OCI-LY7 (cell line): Measurements from ENCODE around the gene DOCK9. TPM values are rescaled to one million over a fixed set of nuclear protein-coding genes. Genes with fewer than 3 reads are reported as not detected.

ENCODE experiments used
- BruUV-seq: library from RNA; stranded (reverse); fragments of 400-500 nt; replicated peaks from 2 replicates; lab custom pipeline; 2021; lab: Mats Ljungman, UMichigan
- CTCF ChIA-PET: fragments of 300-600 bp; sonication (Branson Sonifier 250); formaldehyde crosslinking; loops from one replicate; lab custom pipeline; 2022; ENCODE audit warnings: antibody characterized with exemption; ENCODE audit not compliant: unreplicated experiment; lab: Charles Lee
- POLR2A ChIA-PET: fragments of 300-600 bp; sonication (Branson Sonifier 250); formaldehyde crosslinking; loops from one replicate; lab custom pipeline; 2022; ENCODE audit warnings: antibody characterized with exemption; lab: Charles Lee
- DNase-seq: peaks from one replicate; pipeline ENCODE4 v3.0.0-alpha.2; 2015; ENCODE audit warnings: low spot score
- H2AFZ ChIP-seq: fragments of 200-600 bp; sonication (generic), shearing (Covaris generic); 2 replicates; pipeline ENCODE4 v1.6.1; 2014; ENCODE audit warnings: mild to moderate bottlenecking, antibody characterized with exemption, low read length, moderate library complexity
- H3K27ac ChIP-seq: fragments of 200-600 bp; sonication (generic); 2 replicates; pipeline ENCODE4 v1.5.1; 2014; ENCODE audit warnings: mixed run types, low read depth, mild to moderate bottlenecking, moderate library complexity, low read length, inconsistent platforms; ENCODE audit not compliant: poor library complexity, severe bottlenecking
- H3K36me3 ChIP-seq: fragments of 200-600 bp; sonication (generic); 2 replicates; pipeline ENCODE4 v1.6.1; 2014; ENCODE audit warnings: mild to moderate bottlenecking, antibody characterized with exemption, low read length, moderate library complexity, mixed read lengths; ENCODE audit not compliant: insufficient read depth
- H3K4me1 ChIP-seq: fragments of 200-600 bp; sonication (generic); 2 replicates; pipeline ENCODE4 v1.5.1; 2014; ENCODE audit warnings: mild to moderate bottlenecking, low read length; ENCODE audit not compliant: insufficient read depth, poor library complexity, severe bottlenecking
- H3K4me2 ChIP-seq: fragments of 200-600 bp; sonication (generic); 2 replicates; pipeline ENCODE4 v1.6.1; 2014; ENCODE audit warnings: mild to moderate bottlenecking, low read length
- H3K4me3 ChIP-seq: fragments of 200-600 bp; sonication (generic); 2 replicates; pipeline ENCODE4 v1.5.1; 2014; ENCODE audit warnings: mild to moderate bottlenecking, low read depth, low read length; ENCODE audit not compliant: poor library complexity, severe bottlenecking
- H3K79me2 ChIP-seq: fragments of 200-600 bp; sonication (generic); 2 replicates; pipeline ENCODE4 v1.6.1; 2016; ENCODE audit warnings: low read depth, mild to moderate bottlenecking, low read length, moderate library complexity, mixed read lengths; ENCODE audit not compliant: insufficient read depth
- H3K9me2 ChIP-seq: fragments of 200-600 bp; sonication (generic); 2 replicates; pipeline ENCODE4 v1.6.1; 2016; ENCODE audit warnings: mild to moderate bottlenecking, low read length, mixed read lengths; ENCODE audit not compliant: insufficient read depth
- H3K9me3 ChIP-seq: fragments of 200-600 bp; sonication (generic); 2 replicates; pipeline ENCODE4 v1.6.1; 2014; ENCODE audit warnings: mild to moderate bottlenecking, mixed run types, low read length, mixed read lengths
- H4K20me1 ChIP-seq: fragments of 200-600 bp; sonication (generic); 2 replicates; pipeline ENCODE4 v1.6.1; 2014; ENCODE audit warnings: mild to moderate bottlenecking, antibody characterized with exemption, low read length, moderate library complexity, mixed read lengths; ENCODE audit not compliant: insufficient read depth
- EZH2phosphoT487 ChIP-seq: fragments of 200-600 bp; sonication (generic); IDR thresholded peaks from 2 replicates; pipeline ENCODE4 v1.6.1; 2018; ENCODE audit warnings: low read depth, borderline replicate concordance, mild to moderate bottlenecking, mixed run types, antibody characterized with exemption, low read length, moderate library complexity, mixed read lengths
- intact Hi-C: fragments of 100-400 bp; cut with micrococcal nuclease; formaldehyde crosslinking; loops from one replicate; pipeline ENCODE4 v1.10.0; 2022; ENCODE audit not compliant: unreplicated experiment
- total RNA-seq, 2 experiments: library from RNA; depleted of rRNA in 1 of 2; stranded (reverse); fragments of >200 nt in 1 of 2; shearing (Covaris generic) in 1 of 2; gene quantifications; 2 replicates each; pipeline ENCODE4 v1.2.3, GENCODE V29; 2014 to 2022
- TF ChIP-seq, protein P1 (sequence below): fragments of 200-600 bp; sonication (generic); conservative IDR thresholded peaks from 2 replicates; pipeline ENCODE4 v1.5.1; 2014; ENCODE audit warnings: mild to moderate bottlenecking, antibody characterized with exemption, low read length, moderate library complexity, mixed read lengths

The DOCK9 gene
- total RNA-seq, 2 experiments from 2014 or later = 24.0 to 28.0 TPM

DNA sequence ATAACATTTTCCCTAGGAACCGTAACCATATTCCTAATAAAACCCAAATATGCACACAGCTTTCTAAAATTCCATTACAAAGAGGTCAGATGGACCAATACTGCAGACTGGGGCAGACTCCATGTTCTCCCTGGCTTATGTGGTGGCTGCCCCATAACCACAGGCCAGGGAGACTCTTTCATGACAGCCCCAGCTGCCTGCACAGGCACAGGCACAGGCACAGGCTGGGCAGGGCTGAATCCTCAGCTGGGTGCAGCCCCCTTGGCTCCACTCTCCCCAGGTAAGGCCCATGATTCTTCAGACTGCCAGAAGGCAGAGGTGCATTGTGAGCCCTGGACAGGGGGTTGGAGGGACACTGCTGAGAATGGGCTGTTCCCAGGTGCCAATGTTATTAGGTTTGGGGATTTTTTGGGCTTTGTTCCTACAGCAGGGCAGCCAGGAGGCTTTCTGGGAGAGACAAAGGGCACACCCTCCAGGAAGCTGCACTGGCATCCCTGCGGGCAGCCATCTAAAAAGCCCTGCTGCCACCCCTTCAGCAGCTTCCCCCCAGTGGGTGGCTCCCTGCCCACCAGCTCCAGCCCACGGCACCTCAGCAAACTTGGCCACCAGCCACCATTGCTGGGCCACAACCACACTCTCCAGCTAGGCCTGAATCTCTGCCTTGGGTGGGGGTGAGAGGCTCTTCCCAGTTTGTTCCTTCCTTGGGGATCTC, 20.0 kb downstream of the DOCK9 start:
- H3K9me3 ChIP-seq = no peaks in the 10 kb centered on the region
- no peaks in the 10 kb centered on the region for H3K9me2 ChIP-seq
- TF ChIP-seq, protein P1, sequence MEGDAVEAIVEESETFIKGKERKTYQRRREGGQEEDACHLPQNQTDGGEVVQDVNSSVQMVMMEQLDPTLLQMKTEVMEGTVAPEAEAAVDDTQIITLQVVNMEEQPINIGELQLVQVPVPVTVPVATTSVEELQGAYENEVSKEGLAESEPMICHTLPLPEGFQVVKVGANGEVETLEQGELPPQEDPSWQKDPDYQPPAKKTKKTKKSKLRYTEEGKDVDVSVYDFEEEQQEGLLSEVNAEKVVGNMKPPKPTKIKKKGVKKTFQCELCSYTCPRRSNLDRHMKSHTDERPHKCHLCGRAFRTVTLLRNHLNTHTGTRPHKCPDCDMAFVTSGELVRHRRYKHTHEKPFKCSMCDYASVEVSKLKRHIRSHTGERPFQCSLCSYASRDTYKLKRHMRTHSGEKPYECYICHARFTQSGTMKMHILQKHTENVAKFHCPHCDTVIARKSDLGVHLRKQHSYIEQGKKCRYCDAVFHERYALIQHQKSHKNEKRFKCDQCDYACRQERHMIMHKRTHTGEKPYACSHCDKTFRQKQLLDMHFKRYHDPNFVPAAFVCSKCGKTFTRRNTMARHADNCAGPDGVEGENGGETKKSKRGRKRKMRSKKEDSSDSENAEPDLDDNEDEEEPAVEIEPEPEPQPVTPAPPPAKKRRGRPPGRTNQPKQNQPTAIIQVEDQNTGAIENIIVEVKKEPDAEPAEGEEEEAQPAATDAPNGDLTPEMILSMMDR = no peak
- no peak for TF ChIP-seq EZH2phosphoT487
- ChIA-PET CTCF (no interaction called here), POLR2A (no interaction called here)
- H3K4me3 ChIP-seq = no peak overlapping the region
- intact Hi-C loops = no loop called here
- no peak overlapping the region for H3K27ac ChIP-seq
- no peak overlapping the region for H3K4me2 ChIP-seq
- H3K4me1 ChIP-seq = no peaks in the 10 kb centered on the region
- DNase-seq = no peak
- no peak overlapping the region for H2AFZ ChIP-seq
- no peaks in the 10 kb centered on the region for H3K36me3 ChIP-seq
- no peaks in the 10 kb centered on the region for H4K20me1 ChIP-seq
- H3K79me2 ChIP-seq = no peaks in the 10 kb centered on the region
- no TSS peak for BruUV-seq

DNA sequence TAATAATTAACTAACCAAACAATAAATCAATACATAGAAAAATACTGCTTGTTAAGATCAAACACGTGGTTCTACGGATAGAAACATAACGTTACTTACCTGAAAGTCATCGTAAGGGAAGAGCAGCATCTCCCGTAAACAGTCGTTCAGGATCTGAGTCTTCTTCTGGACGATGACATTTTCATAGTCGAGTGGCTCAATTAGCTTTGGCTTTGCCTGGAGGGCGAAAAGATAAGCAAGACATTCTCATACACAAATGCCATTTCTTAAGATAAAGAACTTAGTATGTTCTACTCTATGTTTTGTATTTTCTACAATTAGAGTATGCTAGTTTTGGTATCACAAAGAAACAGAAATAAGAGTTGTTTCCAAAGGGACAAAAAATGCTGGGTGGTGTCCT, 22.5 kb downstream of the DOCK9 start:
- Histone ChIP-seq H2AFZ (no peak overlapping the region), H3K4me3 (no peak overlapping the region), H4K20me1 (no peaks in the 10 kb centered on the region), H3K4me1 (no peaks in the 10 kb centered on the region), H3K9me3 (no peaks in the 10 kb centered on the region), H3K79me2 (no peaks in the 10 kb centered on the region), H3K9me2 (no peaks in the 10 kb centered on the region), H3K4me2 (no peak overlapping the region), H3K27ac (no peak overlapping the region), H3K36me3 (no peaks in the 10 kb centered on the region)
- no TSS peak for BruUV-seq
- CTCF ChIA-PET = no interaction called here
- POLR2A ChIA-PET = no interaction called here
- no peak for DNase-seq
- intact Hi-C loops = no loop called here
- TF ChIP-seq EZH2phosphoT487 = no peak
- TF ChIP-seq, protein P1 = no peak

DNA sequence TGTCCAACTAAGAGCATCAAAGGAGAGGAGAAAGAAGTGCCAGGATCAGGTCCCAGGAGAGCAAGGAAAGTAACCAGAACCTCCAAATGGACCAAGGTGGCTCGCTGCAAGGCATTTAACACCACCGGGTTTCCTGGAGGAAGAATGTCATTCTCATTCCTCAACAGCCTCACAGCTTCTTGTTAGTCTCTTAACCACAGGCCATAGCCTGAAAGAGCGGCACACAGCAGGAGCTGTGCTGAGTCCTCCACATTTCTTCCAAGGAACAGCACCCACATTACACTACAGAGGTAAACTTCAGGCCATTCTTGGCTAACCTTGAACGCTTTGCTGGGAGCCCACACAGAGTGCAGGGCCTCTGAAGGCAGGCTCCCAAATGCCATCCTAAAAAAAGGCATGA, 23.6 kb downstream of the DOCK9 start:
- TF ChIP-seq EZH2phosphoT487 = no peak
- TF ChIP-seq, protein P1 = no peak
- H3K9me3 ChIP-seq = no peaks in the 10 kb centered on the region
- no peaks in the 10 kb centered on the region for H3K9me2 ChIP-seq
- no peak overlapping the region for H2AFZ ChIP-seq
- no peak for DNase-seq
- H3K4me1 ChIP-seq = no peaks in the 10 kb centered on the region
- no peak overlapping the region for H3K4me3 ChIP-seq
- H3K79me2 ChIP-seq = no peaks in the 10 kb centered on the region
- BruUV-seq = no TSS peak
- POLR2A ChIA-PET = no interaction called here
- H3K36me3 ChIP-seq = no peaks in the 10 kb centered on the region
- CTCF ChIA-PET = no interaction called here
- H4K20me1 ChIP-seq = no peaks in the 10 kb centered on the region
- H3K27ac ChIP-seq = no peak overlapping the region
- H3K4me2 ChIP-seq = no peak overlapping the region
- intact Hi-C loops = no loop called here
